Ureter (tissue), 1 donor: Measurements from ENCODE around the gene LRP1-AS. TPM values are rescaled to one million over a fixed set of nuclear protein-coding genes. Genes with fewer than 3 reads are reported as not detected.

Source experiments
- DNase-seq: peaks from one replicate; pipeline ENCODE4 v3.0.0-alpha.2; 2020; ENCODE audit warnings: low spot score
- total RNA-seq: library from RNA; stranded (reverse); gene quantifications from one replicate; pipeline ENCODE4 v1.2.4, GENCODE V29; 2023
- donor health status: DM: yes; HTN: yes; CAD: no.

Gene LRP1-AS
- total RNA-seq, 1 donor from 2014 or later: not detected

GRCh38 chr12:57099047-57099714 is 48.2 kb downstream of the LRP1-AS start:
- no peak for DNase-seq

DNA sequence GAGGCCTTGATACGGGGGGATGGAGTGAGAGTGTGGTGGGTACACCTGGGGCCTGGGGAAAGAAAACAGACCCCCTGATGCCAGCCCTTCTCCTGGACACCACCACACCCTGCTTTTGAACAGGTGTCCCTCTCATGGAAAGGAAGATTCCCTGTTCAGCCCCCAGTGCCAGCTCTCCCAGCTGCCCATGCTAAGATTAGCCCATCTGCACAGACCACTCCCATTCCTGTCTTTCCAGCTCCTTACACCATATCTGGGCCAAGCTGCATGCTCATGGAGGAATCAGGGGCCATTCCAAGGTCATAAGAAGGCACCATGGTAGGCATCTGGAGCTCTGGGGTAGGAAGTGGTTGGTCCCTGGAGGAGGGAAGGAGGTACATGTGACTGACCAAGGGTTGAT is 48.9 kb downstream of the LRP1-AS start:
- no peak for DNase-seq

DNA sequence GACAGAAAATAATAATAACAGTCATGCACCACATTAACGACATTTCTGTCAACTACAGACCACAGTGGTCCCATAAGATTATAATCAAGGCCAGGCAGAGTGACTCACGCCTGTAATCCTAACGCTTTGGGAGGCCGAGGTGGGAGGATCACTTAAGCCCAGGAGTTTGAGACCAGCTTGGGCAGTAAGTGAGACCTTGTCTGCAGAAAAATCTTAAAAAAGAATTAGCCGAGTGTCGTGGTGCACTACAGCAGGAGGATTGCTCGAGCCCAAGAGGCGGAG is 49.9 kb downstream of the LRP1-AS start:
- DNase-seq: no peak

DNA sequence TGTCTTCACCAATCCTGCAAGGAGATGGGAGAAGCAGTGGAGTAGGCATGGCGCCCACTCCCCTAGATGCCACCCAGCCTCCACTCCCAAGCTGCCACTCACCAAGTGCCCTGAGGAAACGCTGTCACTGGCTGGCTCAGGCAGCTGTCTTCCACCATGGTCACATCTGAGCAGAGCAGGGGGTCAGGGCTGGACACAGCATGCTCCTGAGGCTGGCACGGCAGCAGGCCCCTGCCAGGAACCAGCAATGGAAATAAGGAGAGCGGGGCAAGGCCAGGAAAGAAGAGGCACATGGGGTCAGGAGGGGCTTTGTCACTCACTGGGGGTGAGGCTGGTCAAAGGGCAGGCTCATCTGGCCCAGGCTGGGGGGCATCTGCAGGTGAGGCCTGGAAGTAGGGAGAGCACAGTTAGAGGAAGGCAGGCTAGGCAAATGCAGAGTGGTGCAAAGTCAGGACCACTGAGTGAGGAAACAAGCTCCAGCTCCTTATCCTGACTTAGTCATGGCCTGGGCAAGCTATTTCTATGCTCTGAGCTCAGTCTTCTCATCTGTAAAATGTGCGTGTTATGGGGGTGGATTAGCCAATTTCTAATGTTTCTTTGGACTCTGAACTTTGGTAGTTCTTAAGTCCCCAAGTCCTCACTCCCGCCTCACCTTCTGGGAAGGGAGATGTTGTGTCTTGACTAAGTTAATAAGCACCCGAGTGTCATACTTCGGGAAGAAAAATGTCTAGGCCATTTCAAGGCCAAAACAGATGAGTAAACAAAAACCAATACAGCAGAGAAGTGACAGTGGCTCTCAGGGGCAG is 50.5 kb downstream of the LRP1-AS start:
- no peak for DNase-seq

GRCh38 chr12:57096099-57096572 is 51.3 kb downstream of the LRP1-AS start:
- DNase-seq: peak; percentile 83

DNA sequence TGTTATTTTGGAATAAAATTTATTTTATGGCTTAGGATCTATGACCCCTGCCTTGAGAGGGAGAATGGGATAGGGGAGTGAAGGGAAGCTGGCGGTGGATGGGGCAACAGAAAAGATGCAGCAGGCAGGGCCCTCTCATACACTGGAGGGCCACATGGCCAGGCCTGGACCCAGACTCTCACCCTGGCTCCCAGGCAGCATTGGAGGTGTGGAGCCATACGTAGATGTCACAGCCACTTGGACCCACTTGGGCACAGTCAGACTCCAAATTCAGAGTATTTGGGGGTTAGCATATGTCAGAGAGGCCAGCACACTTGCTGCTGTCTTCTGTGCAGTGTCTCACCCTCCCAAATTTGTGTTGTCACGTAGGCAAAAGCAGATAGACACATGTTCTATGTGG is 52.0 kb downstream of the LRP1-AS start:
- no peak for DNase-seq

Other genes with a start within 250 kb of the LRP1-AS start
- not detected for gene SDR9C7, start 213.2 kb downstream of the LRP1-AS start, total RNA-seq
- 0.83 TPM for gene RDH16, start 190.0 kb downstream of the LRP1-AS start, total RNA-seq
- 7.5 TPM for gene ZBTB39, start 141.1 kb downstream of the LRP1-AS start, total RNA-seq
- gene TAC3, start 131.1 kb downstream of the LRP1-AS start, total RNA-seq: not detected
- 0.23 TPM for gene MYO1A, start 97.5 kb downstream of the LRP1-AS start, total RNA-seq
- 12.5 TPM for gene NEMP1, start 68.8 kb downstream of the LRP1-AS start, total RNA-seq
- gene NAB2, start 58.5 kb downstream of the LRP1-AS start, total RNA-seq: 16.2 TPM
- 280 TPM for gene STAT6, start 36.3 kb downstream of the LRP1-AS start, total RNA-seq
- gene LRP1, start 19.1 kb downstream of the LRP1-AS start, total RNA-seq: 180 TPM
- gene NXPH4, start 69.2 kb upstream of the LRP1-AS start, total RNA-seq: not detected
- 97.4 TPM for gene SHMT2, start 82.1 kb upstream of the LRP1-AS start, total RNA-seq
- gene STAC3, start 103.6 kb upstream of the LRP1-AS start, total RNA-seq: 3.0 TPM